ENCODE data around the gene LIN7A. TPM values are rescaled to one million over a fixed set of nuclear protein-coding genes. Genes with fewer than 3 reads are reported as not detected.

Gene LIN7A
- total RNA-seq, 1 donor = 0.81 TPM

- DNase-seq (ENCODE audit: low read depth in 2 of 3, low spot score in 2 of 3) = no peak
Observed at GRCh38 chr12:80766897-80767296, 170.8 kb downstream of the LIN7A start.

- DNase-seq (ENCODE audit: low read depth in 2 of 3, low spot score in 2 of 3) = no peak
Observed at GRCh38 chr12:80766210-80766609, 171.5 kb downstream of the LIN7A start.

GRCh38 chr12:80763874-80764273 is 173.9 kb downstream of the LIN7A start:
- DNase-seq (ENCODE audit: low read depth in 2 of 3, low spot score in 2 of 3) = peak in 2 of 3 donors; percentile 33 to 71

GRCh38 chr12:80761838-80762237 is 175.9 kb downstream of the LIN7A start:
- no peak for DNase-seq (ENCODE audit: low read depth in 2 of 3, low spot score in 2 of 3)

GRCh38 chr12:80756875-80757274 is 180.9 kb downstream of the LIN7A start:
- no peak for DNase-seq (ENCODE audit: low read depth in 2 of 3, low spot score in 2 of 3)

- no peak for DNase-seq (ENCODE audit: low read depth in 2 of 3, low spot score in 2 of 3)
Observed at GRCh38 chr12:80754274-80754673, 183.5 kb downstream of the LIN7A start.

- DNase-seq (ENCODE audit: low read depth in 2 of 3, low spot score in 2 of 3) = no peak
Observed at GRCh38 chr12:80752464-80752863, 185.3 kb downstream of the LIN7A start.

GRCh38 chr12:80749456-80749855 is 188.3 kb downstream of the LIN7A start:
- DNase-seq (ENCODE audit: low read depth in 2 of 3, low spot score in 2 of 3) = no peak

GRCh38 chr12:80747800-80748199 is 189.9 kb downstream of the LIN7A start:
- DNase-seq (ENCODE audit: low read depth in 2 of 3, low spot score in 2 of 3) = no peak

- no peak for DNase-seq (ENCODE audit: low read depth in 2 of 3, low spot score in 2 of 3)
Observed at GRCh38 chr12:80745851-80746505, 191.8 kb downstream of the LIN7A start.

Small RNA genes lying within 50 kb of the gene (small RNA-seq; reads per million reads assigned to genes)
- not detected for gene MIR617
- gene MIR618 = 0.20 reads per million

Other genes starting within 250 kb of the LIN7A start
- gene MYF6, start 230.3 kb downstream of the LIN7A start, total RNA-seq = not detected
- gene MYF5, start 221.0 kb downstream of the LIN7A start, total RNA-seq = not detected
- 0.54 TPM for gene ACSS3, start 140.1 kb upstream of the LIN7A start, total RNA-seq